Neural cell (in vitro differentiated cells): ENCODE measurements around the gene AKR1C1. TPM values are rescaled to one million over a fixed set of nuclear protein-coding genes. Genes with fewer than 3 reads are reported as not detected.
"Not testable (repeated sequence)": the region's sequence is repeated elsewhere in the genome, so short reads cannot be mapped to it uniquely, and the experiment has no call there.

Experiments
- H2AFZ ChIP-seq: fragments of 200-600, 300-800 bp; sonication (generic), shearing (Covaris generic); 2 replicates; pipeline ENCODE4 v1.6.0; 2014; ENCODE audit warnings: low read depth, mild to moderate bottlenecking, antibody characterized with exemption, low read length, moderate library complexity
- H3F3A ChIP-seq: fragments of 200-600 bp; shearing (Covaris generic); 2 replicates; pipeline ENCODE4 v1.6.1; 2016; ENCODE audit warnings: mild to moderate bottlenecking, moderate library complexity, mixed read lengths, antibody characterized with exemption, low read length; ENCODE audit not compliant: insufficient read depth, poor library complexity, severe bottlenecking
- H3K27ac ChIP-seq: fragments of 200-600, 300-800 bp; sonication (generic), shearing (Covaris generic); 2 replicates; pipeline ENCODE4 v1.5.1; 2014; ENCODE audit warnings: mild to moderate bottlenecking, low read length, moderate library complexity
- H3K27me3 ChIP-seq: fragments of 300-800, 200-600 bp; sonication (generic), shearing (Covaris generic); 2 replicates; pipeline ENCODE4 v1.6.0; 2014; ENCODE audit warnings: mild to moderate bottlenecking, low read depth, low read length, moderate library complexity; ENCODE audit not compliant: insufficient read depth
- H3K36me3 ChIP-seq: fragments of 300-800, 200-600 bp; sonication (generic), shearing (Covaris generic); 2 replicates; pipeline ENCODE4 v1.5.1; 2014; ENCODE audit warnings: mild to moderate bottlenecking, antibody characterized with exemption, low read length, moderate library complexity; ENCODE audit not compliant: insufficient read depth
- H3K4me2 ChIP-seq: fragments of 300-800, 200-600 bp; sonication (generic), shearing (Covaris generic); 2 replicates; pipeline ENCODE4 v1.6.0; 2014; ENCODE audit warnings: mild to moderate bottlenecking, low read length
- H3K4me3 ChIP-seq: fragments of 300-800, 200-600 bp; sonication (generic), shearing (Covaris generic); 2 replicates; pipeline ENCODE4 v1.5.1; 2014; ENCODE audit warnings: mild to moderate bottlenecking, low read length, moderate library complexity
- H3K79me2 ChIP-seq: fragments of 200-600 bp; shearing (Covaris generic); replicated peaks from 2 replicates; pipeline ENCODE4 v1.6.0; 2014; ENCODE audit warnings: mild to moderate bottlenecking, low read length, moderate library complexity; ENCODE audit not compliant: insufficient read depth
- H3K9ac ChIP-seq: fragments of 300-800, 200-600 bp; sonication (generic), shearing (Covaris generic); 2 replicates; pipeline ENCODE4 v1.6.1; 2016; ENCODE audit warnings: mild to moderate bottlenecking, low read length, mixed read lengths
- H3K9me2 ChIP-seq: fragments of 200-600 bp; shearing (Covaris generic); 2 replicates; pipeline ENCODE4 v1.6.1; 2016; ENCODE audit warnings: mild to moderate bottlenecking, low read length, mixed read lengths; ENCODE audit not compliant: insufficient read depth
- H3K9me3 ChIP-seq: fragments of 200-600, 300-800 bp; sonication (generic), shearing (Covaris generic); 2 replicates; pipeline ENCODE4 v1.6.1; 2016; ENCODE audit warnings: mild to moderate bottlenecking, mixed run types, low read length, moderate library complexity, mixed read lengths
- H4K20me1 ChIP-seq: fragments of 200-600 bp; shearing (Covaris generic); 2 replicates; pipeline ENCODE4 v1.6.1; 2016; ENCODE audit warnings: mild to moderate bottlenecking, mixed run types; ENCODE audit not compliant: insufficient read depth
- EP300 ChIP-seq: fragments of 450-650 bp; conservative IDR thresholded peaks from 2 replicates; pipeline ENCODE4 v1.6.1; 2014; ENCODE audit warnings: antibody characterized with exemption, mild to moderate bottlenecking, moderate library complexity; ENCODE audit not compliant: poor library complexity, severe bottlenecking
- EZH2 ChIP-seq: fragments of 200-600, 300-800 bp; shearing (Covaris generic), sonication (generic); IDR thresholded peaks from 2 replicates; pipeline ENCODE4 v1.6.1; 2014; ENCODE audit warnings: antibody characterized with exemption, low read length, borderline replicate concordance, mild to moderate bottlenecking; ENCODE audit not compliant: insufficient read depth, poor library complexity, severe bottlenecking
- MXI1 ChIP-seq: fragments of 450-650 bp; conservative IDR thresholded peaks from 2 replicates; pipeline ENCODE4 v1.6.1; 2014; ENCODE audit warnings: antibody characterized with exemption, mild to moderate bottlenecking; ENCODE audit not compliant: poor library complexity, severe bottlenecking
- POLR2AphosphoS5 ChIP-seq: IDR thresholded peaks from 2 replicates; pipeline ENCODE4 v1.6.1; 2012
- RAD21 ChIP-seq: fragments of 450-650 bp; conservative IDR thresholded peaks from 2 replicates; pipeline ENCODE4 v1.6.1; 2014; ENCODE audit warnings: antibody characterized with exemption, mild to moderate bottlenecking, moderate library complexity
- SMC3 ChIP-seq: fragments of 450-650 bp; conservative IDR thresholded peaks from 2 replicates; pipeline ENCODE4 v1.6.1; 2014; ENCODE audit warnings: antibody characterized with exemption, mild to moderate bottlenecking, moderate library complexity; ENCODE audit not compliant: poor library complexity
- TAF1 ChIP-seq: IDR thresholded peaks from 2 replicates; pipeline ENCODE4 v1.6.1; 2012; ENCODE audit warnings: low read depth
- polyA plus RNA-seq: library from polyadenylated mRNA; depleted of rRNA; stranded (reverse); fragments of >200 nt; gene quantifications from 2 replicates; pipeline ENCODE4 v1.2.3, GENCODE V29; 2014
- TF ChIP-seq, protein P1 (sequence below): IDR thresholded peaks from 2 replicates; pipeline ENCODE4 v1.6.1; 2012; ENCODE audit warnings: borderline replicate concordance
- TF ChIP-seq, protein P2 (sequence below): fragments of 450-650 bp; IDR thresholded peaks from 2 replicates; pipeline ENCODE4 v1.5.1; 2014; ENCODE audit warnings: antibody characterized with exemption, mild to moderate bottlenecking, moderate library complexity; ENCODE audit not compliant: poor library complexity, severe bottlenecking

The AKR1C1 gene
- polyA plus RNA-seq, 1 donor from 2014 or later: 183 TPM

DNA sequence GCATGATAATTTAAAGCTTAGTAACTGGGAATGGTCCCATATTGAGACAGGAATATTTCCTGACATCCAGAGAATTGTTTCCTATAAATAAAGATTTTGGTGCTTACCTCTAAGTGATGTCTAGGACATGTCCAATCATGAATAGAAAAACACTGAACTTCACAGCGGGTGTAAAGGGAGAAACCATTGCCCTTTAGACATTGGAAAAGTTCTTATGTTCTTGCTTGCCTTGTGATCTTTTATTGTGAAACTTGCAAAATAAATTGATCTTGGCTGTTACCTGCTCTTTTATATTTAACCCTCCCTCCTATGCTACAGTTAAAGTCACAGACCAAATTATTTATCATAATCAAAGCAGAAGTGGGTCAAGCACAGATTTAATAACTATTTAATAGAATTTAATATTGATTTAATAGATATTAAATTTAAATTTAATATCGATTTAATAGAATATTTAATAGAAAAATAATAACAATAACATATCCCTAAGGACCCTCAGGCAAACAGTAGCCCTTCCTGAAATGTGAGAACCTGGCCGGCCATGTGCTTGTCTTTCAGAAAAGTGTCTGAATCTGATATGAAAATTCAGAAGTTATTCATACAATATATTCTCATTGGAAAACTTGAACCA, 47.0 kb upstream of the AKR1C1 start:
- no peak overlapping the region for H3K4me3 ChIP-seq
- no peaks in the 10 kb centered on the region for H3K27me3 ChIP-seq
- H2AFZ ChIP-seq: no peak overlapping the region
- H3K27ac ChIP-seq: no peak overlapping the region
- no peaks in the 10 kb centered on the region for H3K36me3 ChIP-seq
- TF ChIP-seq, protein P1, sequence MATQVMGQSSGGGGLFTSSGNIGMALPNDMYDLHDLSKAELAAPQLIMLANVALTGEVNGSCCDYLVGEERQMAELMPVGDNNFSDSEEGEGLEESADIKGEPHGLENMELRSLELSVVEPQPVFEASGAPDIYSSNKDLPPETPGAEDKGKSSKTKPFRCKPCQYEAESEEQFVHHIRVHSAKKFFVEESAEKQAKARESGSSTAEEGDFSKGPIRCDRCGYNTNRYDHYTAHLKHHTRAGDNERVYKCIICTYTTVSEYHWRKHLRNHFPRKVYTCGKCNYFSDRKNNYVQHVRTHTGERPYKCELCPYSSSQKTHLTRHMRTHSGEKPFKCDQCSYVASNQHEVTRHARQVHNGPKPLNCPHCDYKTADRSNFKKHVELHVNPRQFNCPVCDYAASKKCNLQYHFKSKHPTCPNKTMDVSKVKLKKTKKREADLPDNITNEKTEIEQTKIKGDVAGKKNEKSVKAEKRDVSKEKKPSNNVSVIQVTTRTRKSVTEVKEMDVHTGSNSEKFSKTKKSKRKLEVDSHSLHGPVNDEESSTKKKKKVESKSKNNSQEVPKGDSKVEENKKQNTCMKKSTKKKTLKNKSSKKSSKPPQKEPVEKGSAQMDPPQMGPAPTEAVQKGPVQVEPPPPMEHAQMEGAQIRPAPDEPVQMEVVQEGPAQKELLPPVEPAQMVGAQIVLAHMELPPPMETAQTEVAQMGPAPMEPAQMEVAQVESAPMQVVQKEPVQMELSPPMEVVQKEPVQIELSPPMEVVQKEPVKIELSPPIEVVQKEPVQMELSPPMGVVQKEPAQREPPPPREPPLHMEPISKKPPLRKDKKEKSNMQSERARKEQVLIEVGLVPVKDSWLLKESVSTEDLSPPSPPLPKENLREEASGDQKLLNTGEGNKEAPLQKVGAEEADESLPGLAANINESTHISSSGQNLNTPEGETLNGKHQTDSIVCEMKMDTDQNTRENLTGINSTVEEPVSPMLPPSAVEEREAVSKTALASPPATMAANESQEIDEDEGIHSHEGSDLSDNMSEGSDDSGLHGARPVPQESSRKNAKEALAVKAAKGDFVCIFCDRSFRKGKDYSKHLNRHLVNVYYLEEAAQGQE: no peak
- TF ChIP-seq, protein P2, sequence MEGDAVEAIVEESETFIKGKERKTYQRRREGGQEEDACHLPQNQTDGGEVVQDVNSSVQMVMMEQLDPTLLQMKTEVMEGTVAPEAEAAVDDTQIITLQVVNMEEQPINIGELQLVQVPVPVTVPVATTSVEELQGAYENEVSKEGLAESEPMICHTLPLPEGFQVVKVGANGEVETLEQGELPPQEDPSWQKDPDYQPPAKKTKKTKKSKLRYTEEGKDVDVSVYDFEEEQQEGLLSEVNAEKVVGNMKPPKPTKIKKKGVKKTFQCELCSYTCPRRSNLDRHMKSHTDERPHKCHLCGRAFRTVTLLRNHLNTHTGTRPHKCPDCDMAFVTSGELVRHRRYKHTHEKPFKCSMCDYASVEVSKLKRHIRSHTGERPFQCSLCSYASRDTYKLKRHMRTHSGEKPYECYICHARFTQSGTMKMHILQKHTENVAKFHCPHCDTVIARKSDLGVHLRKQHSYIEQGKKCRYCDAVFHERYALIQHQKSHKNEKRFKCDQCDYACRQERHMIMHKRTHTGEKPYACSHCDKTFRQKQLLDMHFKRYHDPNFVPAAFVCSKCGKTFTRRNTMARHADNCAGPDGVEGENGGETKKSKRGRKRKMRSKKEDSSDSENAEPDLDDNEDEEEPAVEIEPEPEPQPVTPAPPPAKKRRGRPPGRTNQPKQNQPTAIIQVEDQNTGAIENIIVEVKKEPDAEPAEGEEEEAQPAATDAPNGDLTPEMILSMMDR: no peak
- TF ChIP-seq POLR2AphosphoS5 (no peak), EZH2 (no peak), MXI1 (no peak), RAD21 (no peak), SMC3 (no peak), TAF1 (no peak), EP300 (no peak)
- no peaks in the 10 kb centered on the region for H3K9me3 ChIP-seq
- no peaks in the 10 kb centered on the region for H3K79me2 ChIP-seq
- no peak overlapping the region for H3K9ac ChIP-seq
- H3K9me2 ChIP-seq: no peaks in the 10 kb centered on the region
- no peaks in the 10 kb centered on the region for H3F3A ChIP-seq
- H4K20me1 ChIP-seq: no peaks in the 10 kb centered on the region
- H3K4me2 ChIP-seq: no peak overlapping the region

DNA sequence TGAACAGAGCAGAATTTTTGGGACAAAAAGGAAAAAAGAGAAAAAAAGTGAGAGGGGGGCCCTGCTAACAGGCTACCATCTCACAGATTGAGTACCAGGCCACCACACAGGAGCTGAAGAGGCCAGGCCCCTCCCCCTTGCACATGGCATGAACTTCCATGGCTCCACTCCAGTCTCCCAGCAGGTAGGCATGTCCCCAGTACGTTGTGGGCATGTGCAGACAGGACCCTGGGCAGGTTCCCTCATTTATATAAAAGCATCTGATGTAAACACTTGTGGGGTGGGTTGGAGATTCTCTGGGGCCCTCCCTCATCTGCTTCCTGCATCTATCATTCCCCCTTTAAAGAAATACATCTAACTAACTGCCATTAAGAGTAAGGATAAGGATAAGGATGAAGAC, 45.0 kb upstream of the AKR1C1 start:
- no peaks in the 10 kb centered on the region for H3K36me3 ChIP-seq
- H3F3A ChIP-seq: no peaks in the 10 kb centered on the region
- no peak overlapping the region for H2AFZ ChIP-seq
- no peak overlapping the region for H3K4me3 ChIP-seq
- no peak overlapping the region for H3K4me2 ChIP-seq
- no peak overlapping the region for H3K27ac ChIP-seq
- H3K27me3 ChIP-seq: no peaks in the 10 kb centered on the region
- H3K9me2 ChIP-seq: no peaks in the 10 kb centered on the region
- H3K9me3 ChIP-seq: no peaks in the 10 kb centered on the region
- TF ChIP-seq TAF1 (no peak), MXI1 (no peak), POLR2AphosphoS5 (no peak), SMC3 (no peak), EZH2 (no peak)
- TF ChIP-seq, protein P1: no peak
- H3K9ac ChIP-seq: no peak overlapping the region
- no peaks in the 10 kb centered on the region for H4K20me1 ChIP-seq
- no peaks in the 10 kb centered on the region for H3K79me2 ChIP-seq

DNA sequence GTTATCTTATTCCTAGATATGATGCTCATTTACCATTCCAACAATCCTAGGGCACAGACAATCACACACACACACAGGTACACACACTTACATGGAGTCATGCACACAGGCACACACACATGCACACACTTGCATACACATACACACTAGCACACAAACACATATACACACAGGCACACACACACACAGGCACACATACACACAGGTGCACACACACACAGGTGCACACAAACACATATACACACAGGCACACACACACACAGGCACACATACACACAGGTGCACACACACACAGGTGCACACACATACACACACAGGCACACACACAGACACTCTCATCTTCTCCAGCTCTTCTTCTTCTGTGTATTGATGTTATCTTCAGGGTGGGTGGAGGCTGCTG, 38.7 kb upstream of the AKR1C1 start:
- H3K9me3 ChIP-seq, H3K27me3 ChIP-seq, H4K20me1 ChIP-seq, H3F3A ChIP-seq, H3K79me2 ChIP-seq, H3K9me2 ChIP-seq, H3K9ac ChIP-seq, H3K4me3 ChIP-seq, H3K36me3 ChIP-seq, H3K27ac ChIP-seq, H3K4me2 ChIP-seq, H2AFZ ChIP-seq: not testable (repeated sequence)
